GM19467 (cell line): ENCODE measurements around the gene NAT9.

Experiments used
- ATAC-seq: cut with Tn5 transposase; IDR thresholded peaks from one replicate; pipeline ENCODE4 v1.9.1; 2021; ENCODE audit warnings: mild to moderate bottlenecking, moderate library complexity; ENCODE audit not compliant: unreplicated experiment

The NAT9 gene

DNA sequence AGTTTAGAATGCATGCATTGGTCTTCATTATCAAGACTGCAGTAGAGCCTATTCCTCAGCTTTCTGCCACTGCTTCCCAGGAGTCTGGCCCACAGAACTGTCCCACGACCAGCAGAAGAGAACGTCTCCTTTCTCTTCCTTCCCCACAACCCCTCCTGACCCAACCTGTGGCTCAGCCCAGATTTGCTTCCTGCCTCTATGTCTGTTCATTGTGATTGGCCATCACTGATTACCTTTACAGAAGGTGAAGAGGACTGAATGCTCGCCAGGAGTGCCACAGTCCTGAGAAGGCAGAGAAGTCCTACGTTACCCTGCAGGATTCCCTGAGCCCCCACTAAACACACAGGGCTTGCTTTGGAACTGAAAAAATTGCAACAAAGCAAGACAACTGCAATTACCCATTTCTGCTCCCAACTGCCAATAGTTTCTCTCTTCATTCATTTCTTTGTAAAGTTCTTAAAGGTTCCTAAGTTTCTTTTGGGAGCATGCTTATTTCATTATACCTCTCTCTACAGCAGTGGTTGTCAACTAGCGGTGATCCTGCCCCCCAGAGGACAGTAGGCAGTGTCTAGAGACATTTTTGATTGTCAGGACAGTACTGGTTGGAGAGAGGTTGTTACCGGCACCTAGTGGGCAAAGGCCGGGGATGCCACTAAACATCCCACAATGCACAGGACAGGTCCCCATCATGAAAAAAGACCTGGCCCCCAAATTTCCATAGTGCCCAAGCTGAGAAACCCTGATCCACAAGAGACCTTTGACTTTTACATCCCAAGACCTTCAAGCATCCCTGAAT is 4.5 kb upstream of the NAT9 start:
- no peak for ATAC-seq

DNA sequence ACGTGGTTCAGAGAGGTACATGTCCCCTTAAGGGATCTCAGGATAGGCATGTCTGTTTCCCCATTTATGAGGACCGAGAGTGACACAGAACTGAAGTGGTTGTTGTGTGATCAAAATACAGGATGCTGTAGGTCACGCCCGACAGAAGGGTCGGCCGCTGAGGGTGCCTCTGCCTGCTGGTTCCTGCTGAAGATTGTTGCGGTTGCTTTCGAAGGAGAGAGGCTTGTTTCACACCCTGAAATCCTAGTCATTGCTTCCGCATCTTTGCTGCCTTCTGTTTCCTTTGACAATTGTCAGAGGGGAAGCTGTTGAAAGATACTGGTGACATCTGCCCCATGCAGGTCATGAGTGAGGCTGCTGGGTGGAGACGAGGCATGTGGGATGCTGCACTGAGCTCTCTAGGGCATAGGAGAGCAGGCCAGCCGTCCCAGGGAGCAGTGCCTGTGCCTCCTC is 3.8 kb upstream of the NAT9 start:
- ATAC-seq: no peak

DNA sequence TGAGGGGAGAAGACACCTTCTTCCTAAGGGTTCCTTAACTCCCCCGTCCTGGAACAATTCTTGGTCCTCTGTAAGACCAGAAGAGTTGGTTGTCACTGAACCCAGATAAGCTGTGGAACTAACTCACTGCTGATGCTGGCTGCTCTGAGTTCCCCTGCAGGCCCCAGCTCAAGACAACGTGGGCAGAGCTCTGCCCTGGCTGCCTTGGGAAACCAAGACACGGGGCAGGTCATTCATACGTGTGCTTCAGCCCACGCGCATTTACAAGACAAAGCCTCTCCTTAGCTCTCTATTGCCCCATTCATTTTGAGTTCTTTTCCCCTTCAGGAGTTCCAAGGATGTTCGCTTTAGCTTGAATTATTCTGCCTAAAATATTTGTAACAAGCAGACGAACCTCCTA is 3.4 kb upstream of the NAT9 start:
- no peak for ATAC-seq

DNA sequence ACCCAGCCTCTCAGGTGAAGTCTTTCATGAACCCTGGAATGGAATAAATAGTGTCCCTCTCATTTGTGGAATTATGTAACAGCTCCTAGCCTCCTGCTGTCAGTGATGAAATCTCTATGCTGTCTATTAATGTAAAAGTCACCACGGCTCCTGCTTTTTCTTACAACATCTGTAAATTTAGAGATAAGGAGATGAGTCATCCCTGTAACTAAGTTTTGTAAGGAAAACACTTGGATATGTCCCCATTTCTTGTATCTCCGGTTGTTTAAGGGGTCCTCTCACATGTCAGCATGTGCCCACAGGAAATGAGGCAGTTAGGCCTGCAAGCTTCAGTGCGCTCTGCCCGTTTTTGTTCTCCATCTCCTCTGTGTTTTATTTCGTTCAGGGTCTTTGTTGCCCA is 2.8 kb upstream of the NAT9 start:
- no peak for ATAC-seq

DNA sequence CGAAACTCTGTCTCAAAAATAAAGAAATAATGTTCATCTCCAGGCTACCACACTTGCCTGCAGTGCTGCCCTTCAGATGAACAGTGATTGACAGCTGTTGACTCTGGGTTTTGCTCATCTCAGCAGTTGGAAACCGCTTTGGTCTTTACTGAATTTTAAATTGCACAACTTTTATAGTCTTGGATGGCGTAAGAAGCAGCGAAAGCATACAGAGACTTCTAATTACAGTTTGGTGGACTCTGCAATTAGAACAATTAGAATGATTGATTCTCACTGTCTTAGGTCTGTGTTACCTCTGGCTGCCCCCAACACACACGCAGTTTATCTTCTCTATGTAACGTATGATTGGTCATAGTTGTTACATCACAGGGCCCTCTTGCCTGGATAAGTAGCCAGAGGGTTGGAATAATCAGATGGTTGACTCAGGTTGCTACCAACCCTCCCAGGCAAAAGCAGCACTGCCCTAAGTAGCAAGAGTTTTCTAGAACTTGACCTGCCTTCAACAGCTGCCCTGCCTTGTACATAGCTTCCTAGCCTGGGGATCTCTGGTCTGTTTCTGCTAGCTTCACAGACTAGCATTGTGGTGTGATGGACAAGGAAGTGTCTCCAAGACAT is 1.9 kb upstream of the NAT9 start:
- no peak for ATAC-seq

DNA sequence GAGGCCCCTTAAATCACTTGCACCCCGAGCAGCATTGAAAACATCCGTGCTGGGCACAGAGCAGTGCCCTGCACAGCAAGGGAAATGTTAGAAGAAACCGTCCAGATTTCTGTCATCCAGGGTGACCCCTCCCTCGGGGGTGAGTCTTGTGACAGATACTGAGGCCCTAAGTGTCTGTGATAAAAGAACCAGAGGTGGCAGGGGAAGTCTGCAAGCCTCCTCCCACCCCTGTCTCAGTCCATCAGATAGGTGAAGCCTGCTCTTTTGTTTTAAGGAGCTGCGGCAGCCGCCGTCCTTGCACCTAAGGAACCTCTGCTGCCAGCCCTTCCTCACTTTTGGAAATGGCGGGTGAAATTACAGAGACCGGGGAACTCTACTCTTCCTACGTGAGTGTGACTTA is 845 bp upstream of the NAT9 start:
- ATAC-seq: no peak

DNA sequence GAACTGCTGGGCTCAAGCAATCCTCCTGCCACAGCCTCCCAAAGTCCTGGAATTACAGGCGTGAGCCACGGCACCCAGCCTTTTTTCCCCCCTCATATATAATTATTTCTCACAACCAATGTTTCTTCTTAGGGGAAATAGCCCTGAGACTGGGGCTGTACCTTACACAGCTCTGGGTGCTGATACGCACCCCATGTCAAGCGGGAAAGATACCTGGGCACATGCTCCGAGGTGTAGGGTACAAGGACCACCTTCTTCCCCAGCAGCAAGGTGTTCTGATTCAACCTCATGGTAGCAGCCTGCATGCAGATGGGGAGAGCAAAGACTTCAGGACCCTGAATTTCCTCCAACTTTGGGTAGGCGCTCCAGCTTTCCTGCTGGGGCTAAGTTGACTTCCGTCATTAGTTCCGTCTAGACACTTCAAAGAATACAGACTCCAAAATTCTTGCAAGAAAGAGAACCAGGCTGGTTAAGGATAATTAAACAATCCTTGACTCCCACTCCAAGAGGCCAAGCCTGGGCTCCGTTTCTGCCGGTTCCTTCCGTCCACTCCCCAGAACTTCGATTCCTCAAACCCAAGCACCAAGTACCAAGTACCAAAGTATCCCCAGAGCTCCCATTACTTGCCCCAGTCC is 619 bp downstream of the NAT9 start:
- no peak for ATAC-seq

DNA sequence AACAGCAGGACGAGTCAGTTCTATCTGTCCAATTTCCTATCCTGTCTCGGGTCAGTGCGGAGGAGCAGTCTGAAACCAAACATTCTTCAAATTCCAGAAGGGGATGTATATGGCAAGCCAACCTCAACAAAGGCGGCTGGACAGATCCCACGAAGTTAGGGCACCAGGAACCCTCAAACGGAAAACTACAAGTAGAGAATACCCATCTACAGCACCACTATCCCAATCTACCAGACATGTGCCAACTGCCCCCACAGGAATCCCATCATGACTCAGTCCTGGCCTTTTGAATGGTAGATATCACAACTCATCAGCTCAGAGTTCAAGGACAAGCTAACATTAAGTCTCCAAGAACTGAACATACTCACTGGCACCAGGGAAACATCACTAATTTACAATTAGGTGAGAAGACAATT is 2.3 kb downstream of the NAT9 start:
- no peak for ATAC-seq

DNA sequence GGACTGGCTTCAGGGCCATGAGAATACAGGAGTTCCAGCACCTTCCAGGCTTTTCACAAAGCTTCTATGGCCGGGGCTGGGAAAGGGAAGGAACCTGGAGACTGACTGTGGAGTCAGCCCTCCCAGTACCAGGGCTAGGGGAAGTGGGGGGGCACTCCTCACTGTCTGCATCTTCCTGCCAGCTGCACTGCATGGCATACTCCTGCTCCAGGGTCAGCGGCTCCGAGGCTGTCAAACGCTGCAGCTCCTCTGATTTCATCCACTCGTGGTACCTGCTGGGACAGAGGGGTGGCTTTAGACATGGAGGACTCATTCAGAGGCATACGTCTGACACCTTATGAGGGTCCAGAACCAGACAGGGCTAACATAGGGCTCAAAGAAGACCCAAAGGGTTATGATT is 2.7 kb downstream of the NAT9 start:
- no peak for ATAC-seq

DNA sequence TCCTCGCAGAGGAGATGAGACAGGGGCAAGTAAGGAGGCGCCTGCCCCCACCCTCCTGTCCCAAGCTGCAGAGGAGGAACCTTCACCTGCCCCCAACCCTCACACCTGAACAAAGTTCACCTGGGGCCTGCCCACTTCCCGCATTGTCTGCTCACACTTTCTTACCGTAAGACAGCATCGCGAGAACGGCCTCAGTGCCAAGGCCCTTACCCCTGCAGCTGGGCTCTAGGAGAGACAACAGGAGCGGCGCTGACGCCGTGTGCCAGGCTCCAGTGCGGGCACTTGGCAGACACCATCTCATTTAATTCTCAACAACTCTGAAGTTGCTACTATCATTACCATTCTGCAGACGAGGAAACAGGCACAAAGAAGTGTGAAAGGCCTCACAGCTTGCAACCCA is 4.1 kb downstream of the NAT9 start:
- no peak for ATAC-seq

DNA sequence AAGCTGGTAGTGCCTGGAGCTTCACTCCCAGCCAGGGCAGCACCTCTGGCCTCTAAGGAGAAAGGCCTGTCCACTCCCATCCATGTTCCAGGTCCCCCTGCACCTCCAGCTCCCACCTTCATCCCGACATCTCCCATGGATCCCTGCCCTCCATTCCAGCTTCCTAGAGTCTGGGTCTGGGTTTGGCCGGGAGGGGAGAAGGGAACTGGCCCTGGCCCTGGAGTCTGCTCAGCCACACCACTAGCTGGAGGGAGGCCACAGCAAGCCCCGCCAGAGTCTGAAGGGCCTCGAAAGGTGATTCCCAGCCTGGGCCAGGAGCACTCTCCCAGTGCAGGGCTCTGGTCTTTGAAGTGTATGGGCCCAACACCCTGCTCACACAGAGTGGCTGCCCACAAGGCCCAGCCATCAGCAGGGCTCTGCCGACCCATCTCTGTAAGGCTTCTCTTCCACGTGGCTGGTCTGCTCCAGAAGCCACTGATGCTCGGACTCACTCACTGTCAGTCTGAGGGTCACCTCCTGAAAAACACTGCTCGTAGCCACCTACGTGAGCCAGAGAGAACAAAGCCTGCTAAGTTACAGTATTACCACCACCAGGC is 4.7 kb downstream of the NAT9 start:
- ATAC-seq: no peak

DNA sequence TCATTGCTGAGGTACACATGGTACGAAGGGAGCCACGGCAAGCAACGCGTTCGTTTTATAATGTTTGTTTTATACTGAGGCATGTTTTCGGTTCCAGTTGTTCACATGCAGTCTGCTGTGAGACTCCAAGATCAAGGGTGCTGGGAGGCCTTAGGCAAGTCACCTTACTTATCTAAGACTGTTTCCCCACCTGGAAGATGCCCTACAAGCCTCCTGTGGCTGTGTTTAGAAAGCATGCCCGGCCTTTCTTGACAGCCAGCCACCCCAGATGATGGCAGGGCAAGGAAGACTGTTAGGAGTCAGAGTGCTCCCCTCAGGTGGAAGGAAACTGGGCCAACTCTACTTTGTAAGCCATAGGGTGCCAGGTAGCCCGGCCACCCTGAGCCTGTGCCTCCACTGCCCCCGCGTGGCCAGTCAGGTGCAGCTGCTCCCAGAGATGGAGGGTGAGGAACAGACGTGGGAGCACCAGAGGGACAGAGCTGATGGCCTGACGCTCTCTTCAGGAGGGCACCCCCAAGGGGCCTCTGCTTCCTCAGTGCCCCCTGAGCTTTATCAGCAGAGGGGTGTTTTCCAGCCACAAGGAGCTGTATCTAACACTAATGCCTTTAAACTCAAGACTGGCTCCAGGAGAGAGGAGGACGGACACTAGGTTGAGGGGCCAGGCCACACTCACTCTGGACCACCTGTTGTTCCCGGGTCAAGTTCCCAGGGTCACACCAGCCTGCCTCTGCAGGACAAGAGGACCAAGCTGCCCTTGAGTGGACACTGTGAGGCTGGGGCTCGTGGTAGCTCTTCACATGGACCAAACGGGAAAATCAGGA is 5.4 kb downstream of the NAT9 start:
- ATAC-seq: no peak

DNA sequence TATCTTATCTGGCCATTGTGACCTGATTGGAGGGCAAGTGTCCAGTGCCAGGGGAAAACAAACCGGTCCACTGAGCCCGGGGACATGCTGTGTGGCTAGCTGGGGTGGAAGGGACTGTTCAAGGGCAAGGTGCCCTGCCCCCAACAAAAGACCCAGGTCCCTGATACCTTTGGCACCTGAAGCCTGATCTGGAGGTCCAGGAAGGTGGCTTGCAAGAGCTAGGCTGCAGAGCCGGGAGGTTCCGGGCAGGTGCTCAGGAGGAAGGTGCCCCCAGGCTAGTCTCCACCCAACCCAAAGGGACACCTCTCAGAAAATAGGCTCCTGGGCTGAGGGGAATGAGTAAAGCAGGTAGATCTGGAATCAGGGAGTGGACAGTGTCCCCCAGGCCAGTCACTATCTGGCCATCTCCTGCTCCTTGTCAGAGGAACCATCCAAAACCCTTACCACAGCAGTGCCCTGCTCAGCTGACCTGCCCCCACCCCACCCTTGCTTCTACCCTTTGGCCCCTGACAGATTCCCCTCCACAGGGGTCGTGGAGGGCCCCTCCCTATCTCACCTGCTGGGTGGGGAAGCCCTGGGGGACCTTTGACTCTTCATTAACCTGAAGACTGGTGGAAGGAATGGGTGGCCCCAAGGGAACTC is 6.2 kb downstream of the NAT9 start:
- ATAC-seq: no peak

DNA sequence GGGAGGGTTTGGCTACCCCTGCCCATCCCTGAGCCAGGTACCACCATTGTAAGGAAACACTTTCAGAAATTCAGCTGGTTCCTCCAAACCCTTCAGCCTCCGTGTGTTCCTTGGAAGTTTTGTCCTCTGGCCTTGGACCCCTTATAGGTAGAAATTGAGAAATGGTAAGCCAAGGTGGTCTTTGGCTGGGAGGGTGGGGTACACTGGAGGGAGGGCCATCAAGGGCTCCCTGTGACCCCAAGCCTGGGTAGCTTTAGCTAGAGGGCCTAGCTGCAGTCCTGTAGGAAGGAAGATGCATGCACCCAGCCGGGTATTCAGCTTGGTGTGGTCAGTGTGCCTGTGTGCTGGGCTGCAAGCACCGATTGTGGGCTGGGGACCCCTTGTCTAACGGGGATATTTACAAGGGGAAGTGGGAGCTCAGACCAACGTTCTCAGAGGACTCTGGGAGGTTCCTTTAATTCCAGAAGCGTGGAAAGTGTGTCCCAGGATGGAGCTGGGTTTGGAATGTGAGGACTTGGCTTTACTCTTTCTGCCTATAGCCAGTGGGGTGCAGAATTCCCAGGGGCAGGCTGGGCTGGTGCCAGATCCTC is 6.8 kb downstream of the NAT9 start:
- no peak for ATAC-seq

DNA sequence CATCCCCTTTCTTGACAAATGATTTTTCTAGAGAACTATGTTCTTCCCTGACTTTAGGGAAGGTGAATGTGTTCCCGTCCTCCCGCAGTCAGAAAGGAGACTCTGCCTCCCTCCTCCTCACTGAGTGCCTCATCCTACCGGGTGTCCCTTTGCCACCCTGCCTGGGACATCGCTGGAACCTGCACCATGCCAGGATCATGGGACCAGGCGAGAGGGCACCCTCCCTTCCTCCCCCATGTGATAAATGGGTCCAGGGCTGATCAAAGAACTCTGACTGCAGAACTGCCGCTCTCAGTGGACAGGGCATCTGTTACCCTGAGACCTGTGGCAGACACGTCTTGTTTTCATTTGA is 7.4 kb downstream of the NAT9 start:
- no peak for ATAC-seq

DNA sequence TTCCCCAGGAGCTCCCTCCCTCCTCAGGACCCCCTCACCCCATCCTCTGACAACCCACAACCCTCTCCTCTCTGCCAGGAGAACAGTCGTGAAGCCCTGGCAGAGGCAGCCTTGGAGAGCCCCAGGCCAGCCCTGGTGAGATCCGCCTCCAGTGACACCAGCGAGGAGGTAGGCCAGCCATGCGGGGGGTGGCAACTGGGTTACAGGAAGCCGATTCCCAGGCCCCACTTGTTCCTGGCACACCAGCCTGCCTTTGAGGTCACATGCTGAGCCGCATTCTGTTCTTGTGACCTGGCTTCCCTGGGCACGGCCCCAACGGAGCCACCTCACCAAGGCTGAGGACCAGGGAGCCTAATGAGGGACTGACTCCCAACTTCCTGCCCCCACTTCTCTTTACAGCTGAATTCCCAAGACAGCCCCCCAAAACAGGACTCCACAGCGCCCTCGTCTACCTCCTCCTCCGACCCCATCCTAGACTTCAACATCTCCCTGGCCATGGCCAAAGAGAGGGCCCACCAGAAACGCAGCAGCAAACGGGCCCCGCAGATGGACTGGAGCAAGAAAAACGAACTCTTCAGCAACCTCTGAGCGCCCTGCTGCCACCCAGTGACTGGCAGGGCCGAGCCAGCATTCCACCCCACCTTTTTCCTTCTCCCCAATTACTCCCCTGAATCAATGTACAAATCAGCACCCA is 7.9 kb downstream of the NAT9 start:
- no peak for ATAC-seq

DNA sequence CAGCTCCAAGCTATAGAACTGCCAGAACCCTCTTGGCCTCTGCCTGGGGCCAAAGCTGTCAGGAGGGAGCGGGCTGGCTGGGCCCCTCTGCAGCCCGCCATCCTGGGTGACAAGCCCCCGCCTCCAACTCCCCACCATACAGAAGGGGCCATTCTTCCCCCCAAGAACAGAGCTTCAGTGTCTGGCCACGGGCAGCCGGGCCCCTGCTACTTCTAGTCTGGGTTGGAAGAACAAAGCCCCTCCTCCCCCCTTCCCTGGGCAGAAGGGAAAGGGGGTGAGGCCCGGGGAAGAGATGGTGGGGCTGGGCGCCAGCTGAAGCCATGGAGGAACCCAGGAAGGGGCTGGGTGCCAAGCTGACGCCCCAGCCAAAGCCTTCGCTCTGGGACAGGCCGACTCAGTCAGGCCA is 9.0 kb downstream of the NAT9 start:
- no peak for ATAC-seq

DNA sequence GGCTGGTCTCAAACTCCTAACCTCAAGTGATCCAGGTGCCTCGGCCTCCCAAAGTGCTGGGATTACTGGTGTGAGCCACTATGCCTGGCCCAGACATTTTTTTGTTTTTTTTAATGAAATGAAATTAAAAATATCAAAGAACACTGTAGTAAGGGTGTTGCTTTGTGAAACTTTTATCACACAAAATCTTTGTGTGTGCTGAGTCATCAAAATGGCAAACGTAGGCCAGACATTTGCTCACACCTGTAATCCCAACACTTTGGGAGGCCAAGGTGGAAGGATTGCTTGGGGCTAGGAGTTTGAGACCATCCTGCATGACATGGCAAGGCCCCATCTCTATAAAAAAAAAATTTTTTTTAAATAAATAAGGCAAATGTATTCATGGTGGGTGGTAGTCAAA is 9.7 kb downstream of the NAT9 start:
- no peak for ATAC-seq

DNA sequence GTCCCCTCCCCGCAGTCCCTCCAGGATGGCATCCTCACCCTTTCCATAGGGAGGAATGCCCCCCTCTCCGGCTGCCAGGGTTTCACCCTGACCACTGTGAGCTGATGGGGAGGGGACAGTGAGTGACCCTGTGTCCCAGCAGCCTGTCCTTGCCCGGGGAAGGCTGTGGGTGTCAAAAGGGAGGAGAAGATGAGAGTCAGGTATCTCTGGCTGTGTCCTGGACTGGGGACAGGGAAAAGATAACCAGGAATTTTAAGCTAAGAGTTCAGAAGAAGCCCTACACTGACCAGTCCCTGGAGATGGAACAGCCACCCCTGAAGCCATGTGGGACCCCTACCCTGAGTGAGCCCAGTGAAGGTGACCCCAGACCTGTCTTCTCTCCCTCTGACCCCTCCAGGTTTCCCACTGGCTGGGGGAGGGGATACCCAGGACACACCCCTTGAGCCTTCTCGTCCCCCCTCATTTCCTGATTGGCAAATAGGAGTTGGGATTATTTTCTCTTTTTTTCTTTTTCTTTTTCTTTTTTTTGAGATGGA is 11.3 kb downstream of the NAT9 start:
- ATAC-seq: no peak
